ENCODE data around the gene PLK3. TPM values are rescaled to one million over a fixed set of nuclear protein-coding genes. Genes with fewer than 3 reads are reported as not detected.

Gene PLK3
- total RNA-seq, 1 donor from 2014 or later, result 17.2 TPM

DNA sequence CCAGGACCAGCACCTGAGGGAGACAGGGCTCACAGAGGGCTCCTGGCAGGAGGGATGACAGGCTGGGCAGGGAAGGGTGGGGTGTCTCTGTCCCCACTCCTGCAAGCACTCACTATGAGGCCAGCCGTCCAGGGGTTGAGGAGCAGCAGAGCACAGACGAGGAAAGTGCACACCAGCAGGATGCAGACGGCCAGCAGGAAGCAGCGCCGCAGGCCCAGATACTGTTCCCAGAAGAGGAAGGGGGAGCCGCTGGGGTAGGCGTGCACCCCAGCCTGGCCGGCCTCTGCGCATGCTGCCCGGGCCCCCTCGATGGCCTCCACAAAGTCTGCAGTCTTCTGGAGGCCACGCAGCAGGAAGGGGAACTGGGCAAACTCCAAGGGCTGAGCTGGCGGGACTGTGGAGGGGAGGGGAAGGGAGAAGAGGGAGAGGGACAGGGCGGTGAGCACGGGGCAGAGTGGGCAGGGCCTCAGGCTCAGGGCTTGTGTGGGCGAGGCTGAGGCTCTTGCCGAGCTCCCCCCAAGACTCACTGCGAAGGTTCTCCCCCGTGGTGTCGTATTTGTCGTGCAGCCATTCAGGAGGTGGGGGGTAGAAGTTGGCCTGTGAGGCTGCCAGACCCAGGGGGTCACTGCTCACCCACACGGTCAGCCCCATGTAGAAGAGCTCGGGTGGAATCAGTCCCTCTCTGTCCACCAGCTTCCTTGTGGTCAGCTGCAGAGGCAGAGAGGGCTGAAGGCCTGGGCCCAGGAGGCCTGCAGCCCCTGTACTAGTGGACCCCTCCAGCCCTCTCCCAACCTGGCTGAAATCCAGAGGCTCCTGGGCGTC lies 26.4 kb downstream of the PLK3 start:
- Mint-ChIP-seq H3K27ac (ENCODE audit: unreplicated experiment) (no peak overlapping the region), H3K4me1 (ENCODE audit: unreplicated experiment) (peaks cover 13% of the 10 kb centered on the region), H3K36me3 (ENCODE audit: low read depth, unreplicated experiment) (no peaks in the 10 kb centered on the region), H3K27me3 (ENCODE audit: unreplicated experiment) (peaks cover 9% of the 10 kb centered on the region), H3K9me3 (ENCODE audit: unreplicated experiment) (no peaks in the 10 kb centered on the region), H3K4me3 (ENCODE audit: unreplicated experiment) (no peak overlapping the region)
- TF ChIP-seq, protein P1, sequence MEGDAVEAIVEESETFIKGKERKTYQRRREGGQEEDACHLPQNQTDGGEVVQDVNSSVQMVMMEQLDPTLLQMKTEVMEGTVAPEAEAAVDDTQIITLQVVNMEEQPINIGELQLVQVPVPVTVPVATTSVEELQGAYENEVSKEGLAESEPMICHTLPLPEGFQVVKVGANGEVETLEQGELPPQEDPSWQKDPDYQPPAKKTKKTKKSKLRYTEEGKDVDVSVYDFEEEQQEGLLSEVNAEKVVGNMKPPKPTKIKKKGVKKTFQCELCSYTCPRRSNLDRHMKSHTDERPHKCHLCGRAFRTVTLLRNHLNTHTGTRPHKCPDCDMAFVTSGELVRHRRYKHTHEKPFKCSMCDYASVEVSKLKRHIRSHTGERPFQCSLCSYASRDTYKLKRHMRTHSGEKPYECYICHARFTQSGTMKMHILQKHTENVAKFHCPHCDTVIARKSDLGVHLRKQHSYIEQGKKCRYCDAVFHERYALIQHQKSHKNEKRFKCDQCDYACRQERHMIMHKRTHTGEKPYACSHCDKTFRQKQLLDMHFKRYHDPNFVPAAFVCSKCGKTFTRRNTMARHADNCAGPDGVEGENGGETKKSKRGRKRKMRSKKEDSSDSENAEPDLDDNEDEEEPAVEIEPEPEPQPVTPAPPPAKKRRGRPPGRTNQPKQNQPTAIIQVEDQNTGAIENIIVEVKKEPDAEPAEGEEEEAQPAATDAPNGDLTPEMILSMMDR (IDR thresholded peaks at IDR 0.05; ENCODE audit: unreplicated experiment), result no peak
- peak; percentile 10 for DNase-seq (ENCODE audit: low spot score)

DNA sequence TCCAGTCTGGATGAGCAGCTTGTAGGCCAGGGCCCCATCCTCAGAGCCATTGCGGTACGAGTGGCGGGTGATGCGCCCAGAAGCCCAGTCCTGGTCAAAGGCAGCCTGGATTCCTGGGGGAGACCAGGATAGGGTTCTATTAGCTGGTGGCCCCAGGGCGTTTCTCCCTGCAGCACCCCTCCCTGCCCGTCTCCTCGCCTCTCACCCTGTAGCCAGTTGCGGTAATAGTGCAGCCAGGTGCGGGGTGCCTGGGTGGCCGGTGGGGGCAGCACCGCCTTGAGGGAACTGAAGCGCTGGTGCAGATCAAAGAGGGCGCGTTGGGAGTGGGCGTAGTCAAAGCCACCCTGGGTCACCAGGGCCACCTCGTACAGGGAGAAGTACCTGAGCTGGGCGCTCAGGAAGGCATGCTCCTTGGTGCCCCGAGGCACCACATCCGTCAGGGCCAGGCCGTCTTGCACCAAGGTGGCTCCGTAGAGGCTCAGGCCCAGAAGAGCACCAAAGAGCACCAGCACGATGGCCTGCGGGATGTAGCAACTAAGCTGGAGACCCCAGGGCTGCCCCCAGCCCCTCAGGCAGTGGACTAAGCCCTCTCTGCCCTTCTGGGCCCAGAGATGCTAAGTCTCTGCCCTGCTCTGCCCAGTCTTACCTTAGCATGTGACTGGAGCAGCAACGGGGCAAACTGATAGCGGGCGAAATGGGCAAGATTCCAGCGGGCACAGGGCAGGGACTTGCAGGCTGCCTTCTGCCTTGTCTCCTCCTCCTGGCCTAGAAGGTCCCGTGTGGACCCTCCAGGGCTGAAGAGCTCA lies 27.2 kb downstream of the PLK3 start:
- no peak for DNase-seq (ENCODE audit: low spot score)
- TF ChIP-seq, protein P1 (IDR thresholded peaks at IDR 0.05; ENCODE audit: unreplicated experiment), result no peak
- no peak overlapping the region for H3K27ac Mint-ChIP-seq (ENCODE audit: unreplicated experiment)
- H3K9me3 Mint-ChIP-seq (ENCODE audit: unreplicated experiment), result no peaks in the 10 kb centered on the region
- H3K36me3 Mint-ChIP-seq (ENCODE audit: low read depth, unreplicated experiment), result no peaks in the 10 kb centered on the region
- H3K4me1 Mint-ChIP-seq (ENCODE audit: unreplicated experiment), result peaks cover 13% of the 10 kb centered on the region
- no peak overlapping the region for H3K4me3 Mint-ChIP-seq (ENCODE audit: unreplicated experiment)
- H3K27me3 Mint-ChIP-seq (ENCODE audit: unreplicated experiment), result peaks cover 5% of the 10 kb centered on the region

DNA sequence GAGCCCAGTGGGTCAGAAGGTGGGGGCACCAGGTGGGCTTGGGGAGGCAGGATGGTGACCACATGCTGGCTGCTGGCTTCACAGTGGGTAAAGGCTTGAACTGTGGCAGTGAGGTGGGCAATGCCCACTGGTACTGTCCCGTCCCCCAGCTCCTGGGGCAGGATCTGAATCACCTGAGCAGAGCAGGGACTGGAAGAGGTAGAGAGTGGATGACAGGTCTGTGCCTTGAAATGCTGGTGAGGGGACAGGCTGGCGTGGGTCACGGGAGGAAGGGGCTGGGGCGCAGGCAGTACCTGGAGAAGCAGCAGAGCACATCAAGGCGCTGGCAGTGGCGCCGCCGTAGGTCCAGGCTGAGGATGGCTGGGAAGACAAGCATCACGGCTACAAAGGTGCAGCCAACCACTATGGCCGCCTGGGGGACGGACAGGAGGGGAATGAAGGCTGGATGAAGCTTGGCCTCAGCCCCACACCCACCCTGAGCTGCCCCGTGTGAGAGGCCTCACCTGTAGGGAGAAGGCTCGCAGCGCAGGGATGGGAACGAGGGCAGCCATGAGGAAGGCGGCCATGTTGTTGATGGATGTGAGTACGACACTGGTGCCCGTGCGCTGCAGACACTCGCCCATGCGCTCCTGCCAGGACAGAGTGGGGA lies 27.9 kb downstream of the PLK3 start:
- no peak overlapping the region for H3K4me3 Mint-ChIP-seq (ENCODE audit: unreplicated experiment)
- TF ChIP-seq, protein P1 (IDR thresholded peaks at IDR 0.05; ENCODE audit: unreplicated experiment), result no peak
- no peaks in the 10 kb centered on the region for H3K9me3 Mint-ChIP-seq (ENCODE audit: unreplicated experiment)
- H3K27ac Mint-ChIP-seq (ENCODE audit: unreplicated experiment), result peak overlapping the region; percentile 42
- DNase-seq (ENCODE audit: low spot score), result no peak
- peaks cover 5% of the 10 kb centered on the region for H3K27me3 Mint-ChIP-seq (ENCODE audit: unreplicated experiment)
- H3K4me1 Mint-ChIP-seq (ENCODE audit: unreplicated experiment), result peaks cover 15% of the 10 kb centered on the region
- H3K36me3 Mint-ChIP-seq (ENCODE audit: low read depth, unreplicated experiment), result no peaks in the 10 kb centered on the region

DNA sequence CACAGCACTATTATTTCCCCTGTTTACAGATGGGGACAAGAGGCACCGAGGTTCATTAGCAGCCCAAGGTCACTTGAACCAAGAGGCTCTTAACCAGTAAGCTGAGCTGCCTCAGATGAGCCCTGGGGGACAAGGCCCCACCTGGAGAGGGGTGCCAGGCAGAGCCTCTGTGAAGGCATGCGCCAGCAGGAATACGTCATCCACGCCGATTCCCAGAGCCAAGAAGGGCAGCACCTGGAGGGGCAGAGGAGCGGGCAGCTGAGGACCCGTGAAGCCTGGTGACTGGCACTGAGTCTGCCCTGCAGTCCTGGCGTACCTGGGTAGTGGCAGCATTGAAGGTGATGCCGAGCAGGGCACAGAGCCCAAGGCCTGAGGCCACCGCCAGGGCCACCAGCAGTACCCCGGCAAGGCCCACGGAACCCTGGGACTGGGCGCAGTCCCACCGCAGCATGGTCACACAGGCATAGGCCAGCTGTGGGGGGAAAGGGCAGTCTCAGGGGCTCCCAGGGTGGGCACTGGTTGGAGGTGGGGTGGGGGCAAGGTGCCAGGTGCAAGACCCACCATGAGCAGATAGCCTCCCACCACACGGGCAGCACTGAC lies 28.8 kb downstream of the PLK3 start:
- Mint-ChIP-seq H3K27ac (ENCODE audit: unreplicated experiment) (no peak overlapping the region), H3K36me3 (ENCODE audit: low read depth, unreplicated experiment) (no peaks in the 10 kb centered on the region), H3K9me3 (ENCODE audit: unreplicated experiment) (no peaks in the 10 kb centered on the region), H3K4me1 (ENCODE audit: unreplicated experiment) (peaks cover 18% of the 10 kb centered on the region), H3K4me3 (ENCODE audit: unreplicated experiment) (no peak overlapping the region), H3K27me3 (ENCODE audit: unreplicated experiment) (peaks cover 5% of the 10 kb centered on the region)
- TF ChIP-seq, protein P1 (IDR thresholded peaks at IDR 0.05; ENCODE audit: unreplicated experiment), result no peak
- DNase-seq (ENCODE audit: low spot score), result no peak

All from endothelial cell (in vitro differentiated cells).